Measurements from ENCODE around the gene GBP1. TPM values are rescaled to one million over a fixed set of nuclear protein-coding genes. Genes with fewer than 3 reads are reported as not detected.

The GBP1 gene
- total RNA-seq, 1 donor, result 162 TPM

- DNase-seq (ENCODE audit: low read depth), result no peak
- TF ChIP-seq, protein P1, sequence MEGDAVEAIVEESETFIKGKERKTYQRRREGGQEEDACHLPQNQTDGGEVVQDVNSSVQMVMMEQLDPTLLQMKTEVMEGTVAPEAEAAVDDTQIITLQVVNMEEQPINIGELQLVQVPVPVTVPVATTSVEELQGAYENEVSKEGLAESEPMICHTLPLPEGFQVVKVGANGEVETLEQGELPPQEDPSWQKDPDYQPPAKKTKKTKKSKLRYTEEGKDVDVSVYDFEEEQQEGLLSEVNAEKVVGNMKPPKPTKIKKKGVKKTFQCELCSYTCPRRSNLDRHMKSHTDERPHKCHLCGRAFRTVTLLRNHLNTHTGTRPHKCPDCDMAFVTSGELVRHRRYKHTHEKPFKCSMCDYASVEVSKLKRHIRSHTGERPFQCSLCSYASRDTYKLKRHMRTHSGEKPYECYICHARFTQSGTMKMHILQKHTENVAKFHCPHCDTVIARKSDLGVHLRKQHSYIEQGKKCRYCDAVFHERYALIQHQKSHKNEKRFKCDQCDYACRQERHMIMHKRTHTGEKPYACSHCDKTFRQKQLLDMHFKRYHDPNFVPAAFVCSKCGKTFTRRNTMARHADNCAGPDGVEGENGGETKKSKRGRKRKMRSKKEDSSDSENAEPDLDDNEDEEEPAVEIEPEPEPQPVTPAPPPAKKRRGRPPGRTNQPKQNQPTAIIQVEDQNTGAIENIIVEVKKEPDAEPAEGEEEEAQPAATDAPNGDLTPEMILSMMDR (IDR thresholded peaks at IDR 0.05; ENCODE audit: insufficient read depth, low read depth, low read length), result no peak
- H3K4me3 ChIP-seq (ENCODE audit: low read depth, low read length), result no peak overlapping the region
Observed at GRCh38 chr1:89044970-89045721, 19.9 kb downstream of the GBP1 start.

DNA sequence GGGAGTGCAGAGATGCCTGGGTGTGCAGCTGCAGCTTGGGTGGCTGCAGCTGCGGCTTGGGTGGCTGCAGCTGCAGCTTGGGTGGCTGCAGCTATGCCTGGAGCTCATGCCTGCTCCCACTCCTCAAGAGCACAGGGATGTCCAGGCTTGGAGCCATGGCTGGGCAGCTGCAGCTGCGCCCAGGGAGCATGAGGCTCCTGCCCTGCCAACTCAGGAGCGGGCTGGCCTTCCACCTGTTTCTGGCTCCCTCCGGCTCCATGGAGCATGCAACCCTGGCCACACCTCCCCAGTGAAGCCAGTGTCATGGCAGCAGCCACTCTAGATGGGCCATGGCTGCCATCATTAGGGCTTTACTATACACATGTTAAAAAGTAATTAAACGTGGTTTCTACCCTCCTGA, 21.1 kb downstream of the GBP1 start:
- TF ChIP-seq, protein P1 (IDR thresholded peaks at IDR 0.05; ENCODE audit: insufficient read depth, low read depth, low read length), result no peak
- no peak overlapping the region for H3K4me3 ChIP-seq (ENCODE audit: low read depth, low read length)
- no peak for DNase-seq (ENCODE audit: low read depth)

DNA sequence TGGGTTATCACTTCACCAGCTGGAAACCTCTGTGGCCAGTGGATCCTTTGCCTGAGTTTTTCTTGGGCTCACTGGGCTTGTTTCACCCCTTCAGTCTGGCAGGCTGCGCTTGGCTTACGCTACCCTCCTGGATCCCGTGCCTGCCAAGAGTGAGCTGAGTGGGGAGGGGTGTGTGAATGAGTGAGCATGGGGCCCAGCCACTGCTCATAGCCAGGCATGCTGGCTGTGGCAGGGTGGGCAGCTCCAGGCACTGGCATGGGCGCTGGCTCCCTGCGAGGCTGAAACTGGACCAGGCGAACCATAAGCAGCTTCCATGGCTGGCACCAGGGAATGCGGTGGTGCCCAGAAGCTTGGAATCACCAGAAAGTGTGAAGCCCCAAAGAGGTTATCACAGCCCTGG, 22.5 kb downstream of the GBP1 start:
- TF ChIP-seq, protein P1 (IDR thresholded peaks at IDR 0.05; ENCODE audit: insufficient read depth, low read depth, low read length), result no peak
- no peak for DNase-seq (ENCODE audit: low read depth)
- no peak overlapping the region for H3K4me3 ChIP-seq (ENCODE audit: low read depth, low read length)

DNA sequence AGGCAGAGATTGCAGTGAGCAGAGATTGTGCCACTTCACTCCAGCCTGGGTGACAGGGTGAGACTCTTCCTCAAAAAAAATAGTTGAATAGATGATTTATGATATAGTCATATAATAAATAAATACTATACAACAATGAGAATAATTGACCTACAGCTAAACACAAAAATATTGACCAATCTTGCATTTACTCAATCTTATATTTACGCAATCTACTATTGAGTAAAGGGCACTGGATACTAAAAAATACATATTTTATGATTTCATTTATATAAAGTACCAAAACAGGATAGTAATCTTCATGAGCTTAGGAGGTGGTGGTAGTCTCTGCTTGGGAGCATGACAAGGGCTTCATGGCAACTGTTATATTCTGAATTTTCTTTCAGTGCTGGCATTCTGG, 23.3 kb downstream of the GBP1 start:
- no peak for DNase-seq (ENCODE audit: low read depth)
- TF ChIP-seq, protein P1 (IDR thresholded peaks at IDR 0.05; ENCODE audit: insufficient read depth, low read depth, low read length), result no peak
- H3K4me3 ChIP-seq (ENCODE audit: low read depth, low read length), result no peak overlapping the region

- peak; percentile 68 for DNase-seq (ENCODE audit: low read depth)
- no peak overlapping the region for H3K4me3 ChIP-seq (ENCODE audit: low read depth, low read length)
- TF ChIP-seq, protein P1 (IDR thresholded peaks at IDR 0.05; ENCODE audit: insufficient read depth, low read depth, low read length), result no peak
Observed at GRCh38 chr1:89041119-89041641, 23.8 kb downstream of the GBP1 start.

DNA sequence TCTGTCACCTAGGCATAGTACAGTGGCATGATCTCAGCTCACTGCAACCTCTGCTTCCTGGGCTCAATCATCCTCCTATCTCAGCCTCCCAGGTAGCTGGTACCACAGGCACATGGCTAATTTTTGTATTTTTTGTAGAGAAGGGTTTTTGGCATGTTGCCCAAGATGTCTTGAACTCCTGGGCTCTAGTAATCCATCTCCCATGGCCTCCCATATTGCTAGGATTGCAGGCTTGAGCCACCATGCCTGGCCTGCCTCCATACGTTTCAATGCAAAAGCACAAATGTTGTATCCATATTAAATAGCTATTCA, 24.7 kb downstream of the GBP1 start:
- no peak for DNase-seq (ENCODE audit: low read depth)
- TF ChIP-seq, protein P1 (IDR thresholded peaks at IDR 0.05; ENCODE audit: insufficient read depth, low read depth, low read length), result no peak
- no peak overlapping the region for H3K4me3 ChIP-seq (ENCODE audit: low read depth, low read length)

GRCh38 chr1:89037186-89037585, 27.8 kb downstream of the GBP1 start:
- DNase-seq (ENCODE audit: low read depth), result no peak
- no peak overlapping the region for H3K4me3 ChIP-seq (ENCODE audit: low read depth, low read length)
- TF ChIP-seq, protein P1 (IDR thresholded peaks at IDR 0.05; ENCODE audit: insufficient read depth, low read depth, low read length), result no peak

Measured in fibroblast of villous mesenchyme (primary cell).